Prostate gland (tissue), 2 donors: Measurements from ENCODE around the gene ABCA7. TPM values are rescaled to one million over a fixed set of nuclear protein-coding genes. Genes with fewer than 3 reads are reported as not detected.

ENCODE experiments used
- DNase-seq: peaks from one replicate; pipeline ENCODE4 v3.0.0-alpha.2; 2019; ENCODE audit warnings: low spot score
- H3K27ac ChIP-seq, 2 donors: fragments of 200-600 bp; sonication (generic); 2 replicates each; pipeline ENCODE4 v1.5.1; 2017 to 2019
- H3K27me3 ChIP-seq: fragments of 200-600 bp; sonication (generic); replicated peaks from 2 replicates; pipeline ENCODE4 v1.5.1; 2019; ENCODE audit not compliant: insufficient read depth
- H3K36me3 ChIP-seq, 2 donors: fragments of 200-600 bp; sonication (generic); 1 replicate in 1 of 2; 2 replicates in 1 of 2; pipeline versions ENCODE4 v1.5.1 to v1.8.1; 2017 to 2019
- H3K4me1 ChIP-seq: fragments of 200-600 bp; sonication (generic); replicated peaks from 2 replicates; pipeline ENCODE4 v1.5.1; 2019
- H3K4me3 ChIP-seq, 2 donors: fragments of 200-600 bp; sonication (generic); 2 replicates each; pipeline ENCODE4 v1.5.1; 2017 to 2019
- H3K9me3 ChIP-seq: fragments of 200-600 bp; sonication (generic); 2 replicates; pipeline ENCODE4 v1.5.1; 2017
- POLR2A ChIP-seq: fragments of 450-650 bp; IDR thresholded peaks from one replicate; pipeline ENCODE4 v1.6.1; 2016; ENCODE audit warnings: antibody characterized with exemption, mild to moderate bottlenecking
- POLR2AphosphoS5 ChIP-seq: sonication (generic); formaldehyde crosslinking; IDR thresholded peaks from one replicate; pipeline ENCODE4 v1.6.1; 2017; ENCODE audit warnings: antibody characterized with exemption
- WGBS: methylation state at CpG from one replicate; pipeline ENCODE4 v1.1.5; 2018; 5-methylcytosine and 5-hydroxymethylcytosine counted together
- intact Hi-C: fragments of 100-400 bp; cut with DNase I; formaldehyde crosslinking; loops from one replicate; pipeline ENCODE4 v1.14.2; 2022
- total RNA-seq, 2 donors: library from RNA; depleted of rRNA; stranded (reverse); fragments of >200 nt; gene quantifications; one replicate each; pipeline ENCODE4 v1.1.0, GENCODE V29; 2016
- TF ChIP-seq, protein P1 (sequence below), 4 experiments: fragments of 200-600 bp in 2 of 4; fragments of 450-650 bp in 2 of 4; sonication (generic) in 2 of 4; IDR thresholded peaks; 1 replicate in 3 of 4; 2 replicates in 1 of 4; pipeline ENCODE4 v1.5.1; 2016 to 2019; ENCODE audit warnings: antibody characterized with exemption in 4 of 4, mild to moderate bottlenecking in 2 of 4, moderate library complexity in 2 of 4

ABCA7 gene
- total RNA-seq, 2 donors from 2014 or later: 16.2 to 25.1 TPM

DNA sequence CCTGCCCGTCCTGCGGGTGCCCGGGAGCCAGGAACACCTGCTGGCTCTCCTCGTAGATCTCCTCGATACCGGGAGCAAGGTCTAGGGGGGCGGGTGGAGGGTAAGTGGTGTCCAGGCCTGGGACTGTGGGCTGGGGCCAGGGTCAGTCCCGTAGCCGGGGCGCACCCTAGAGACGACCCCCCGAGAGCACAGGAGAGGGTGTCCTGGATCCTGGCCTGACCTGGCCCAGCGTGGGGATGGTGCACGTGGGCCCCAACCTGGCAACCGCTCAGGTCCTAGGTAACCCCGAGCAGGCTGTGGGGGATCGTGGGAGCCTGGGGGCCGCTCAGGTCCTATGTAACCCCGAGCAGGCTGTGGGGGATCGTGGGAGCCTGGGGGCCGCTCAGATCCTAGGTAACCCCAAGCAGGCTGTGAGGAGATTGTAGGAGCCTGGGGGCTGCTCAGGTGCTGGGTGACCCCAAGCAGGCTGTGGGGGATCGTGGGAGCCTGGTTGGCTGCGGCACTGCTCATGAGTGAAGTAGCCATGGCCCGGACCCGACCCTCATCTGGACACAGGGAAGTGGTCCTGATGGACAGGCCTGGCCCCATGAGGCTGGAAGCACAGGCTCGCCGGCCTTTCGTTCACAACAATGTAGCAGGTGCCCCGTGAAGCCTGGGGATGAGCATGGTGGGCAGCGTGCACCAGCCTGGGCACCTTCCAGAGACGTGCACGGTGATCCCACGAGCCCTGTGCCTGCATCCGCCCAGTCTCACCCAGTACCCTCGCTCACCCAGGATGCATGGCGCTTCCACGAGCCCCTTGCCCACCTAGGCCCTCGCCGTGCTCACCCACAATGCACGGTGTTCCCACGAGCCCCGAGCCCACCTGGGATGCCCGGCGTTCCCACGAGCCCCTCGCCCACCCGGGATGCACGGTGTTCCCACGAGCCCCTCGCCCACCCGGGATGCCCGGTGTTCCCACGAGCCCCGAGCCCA, 70.1 kb downstream of the ABCA7 start:
- intact Hi-C loops: loop anchor here (5.0 kb wide), 1 partner anchor 82 kb away; no protein-coding TSS in a partner anchor
- no peak overlapping the region for H3K4me3 ChIP-seq
- no peaks in the 10 kb centered on the region for H3K9me3 ChIP-seq
- WGBS: 88% methylated on average over 53 of the region's 54 CpGs
- H3K4me1 ChIP-seq: peaks cover 25% of the 10 kb centered on the region
- DNase-seq: no peak
- no peak overlapping the region for H3K27ac ChIP-seq
- H3K36me3 ChIP-seq: peaks cover 5 to 37% of the 10 kb centered on the region in 2 donors
- no peaks in the 10 kb centered on the region for H3K27me3 ChIP-seq
- TF ChIP-seq, protein P1, sequence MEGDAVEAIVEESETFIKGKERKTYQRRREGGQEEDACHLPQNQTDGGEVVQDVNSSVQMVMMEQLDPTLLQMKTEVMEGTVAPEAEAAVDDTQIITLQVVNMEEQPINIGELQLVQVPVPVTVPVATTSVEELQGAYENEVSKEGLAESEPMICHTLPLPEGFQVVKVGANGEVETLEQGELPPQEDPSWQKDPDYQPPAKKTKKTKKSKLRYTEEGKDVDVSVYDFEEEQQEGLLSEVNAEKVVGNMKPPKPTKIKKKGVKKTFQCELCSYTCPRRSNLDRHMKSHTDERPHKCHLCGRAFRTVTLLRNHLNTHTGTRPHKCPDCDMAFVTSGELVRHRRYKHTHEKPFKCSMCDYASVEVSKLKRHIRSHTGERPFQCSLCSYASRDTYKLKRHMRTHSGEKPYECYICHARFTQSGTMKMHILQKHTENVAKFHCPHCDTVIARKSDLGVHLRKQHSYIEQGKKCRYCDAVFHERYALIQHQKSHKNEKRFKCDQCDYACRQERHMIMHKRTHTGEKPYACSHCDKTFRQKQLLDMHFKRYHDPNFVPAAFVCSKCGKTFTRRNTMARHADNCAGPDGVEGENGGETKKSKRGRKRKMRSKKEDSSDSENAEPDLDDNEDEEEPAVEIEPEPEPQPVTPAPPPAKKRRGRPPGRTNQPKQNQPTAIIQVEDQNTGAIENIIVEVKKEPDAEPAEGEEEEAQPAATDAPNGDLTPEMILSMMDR (IDR thresholded peaks at IDR 0.05): no peak
- TF ChIP-seq POLR2A: no peak
- TF ChIP-seq POLR2AphosphoS5: no peak

DNA sequence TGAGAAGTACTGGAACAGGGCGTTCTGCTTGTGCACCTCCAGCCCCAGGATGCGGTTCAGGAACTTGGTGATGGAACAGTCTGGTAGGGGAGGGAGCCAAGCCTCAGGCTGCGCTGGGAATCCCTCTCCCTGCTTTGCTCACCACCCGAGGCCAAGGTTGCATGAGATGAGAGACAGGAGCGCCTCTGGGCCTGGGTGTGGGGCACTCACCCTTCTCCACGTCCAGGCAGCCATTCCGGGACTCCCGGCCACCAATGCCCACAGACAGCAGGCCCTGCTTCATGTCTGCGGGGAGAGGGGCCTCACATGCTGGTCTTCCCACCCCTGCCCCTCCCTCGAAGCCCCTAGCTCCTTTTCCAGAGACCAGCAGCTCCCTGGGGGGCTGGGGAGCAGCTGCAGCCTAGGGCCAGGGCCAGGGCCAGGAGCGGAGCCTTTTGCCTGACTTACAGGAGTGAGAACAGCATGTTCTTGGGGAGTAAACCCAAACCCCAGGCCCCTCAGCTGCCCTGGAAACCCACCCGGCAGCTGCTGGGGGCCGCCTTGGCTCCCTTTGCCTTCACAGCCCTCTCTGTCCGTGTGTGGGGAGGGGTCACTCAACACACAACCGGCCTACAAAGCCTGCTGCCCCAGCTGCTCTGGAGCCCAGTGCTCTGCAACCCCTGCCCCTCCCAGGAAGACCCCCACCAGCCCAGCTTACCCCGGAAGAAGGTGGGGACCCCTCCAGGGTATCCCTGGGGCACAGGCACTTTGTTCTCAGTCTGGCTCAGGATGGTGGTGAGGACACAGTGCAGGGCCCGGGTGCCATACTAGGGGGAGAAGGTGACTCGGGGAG, 71.1 kb downstream of the ABCA7 start:
- peaks cover 5 to 40% of the 10 kb centered on the region in 2 donors for H3K36me3 ChIP-seq

DNA sequence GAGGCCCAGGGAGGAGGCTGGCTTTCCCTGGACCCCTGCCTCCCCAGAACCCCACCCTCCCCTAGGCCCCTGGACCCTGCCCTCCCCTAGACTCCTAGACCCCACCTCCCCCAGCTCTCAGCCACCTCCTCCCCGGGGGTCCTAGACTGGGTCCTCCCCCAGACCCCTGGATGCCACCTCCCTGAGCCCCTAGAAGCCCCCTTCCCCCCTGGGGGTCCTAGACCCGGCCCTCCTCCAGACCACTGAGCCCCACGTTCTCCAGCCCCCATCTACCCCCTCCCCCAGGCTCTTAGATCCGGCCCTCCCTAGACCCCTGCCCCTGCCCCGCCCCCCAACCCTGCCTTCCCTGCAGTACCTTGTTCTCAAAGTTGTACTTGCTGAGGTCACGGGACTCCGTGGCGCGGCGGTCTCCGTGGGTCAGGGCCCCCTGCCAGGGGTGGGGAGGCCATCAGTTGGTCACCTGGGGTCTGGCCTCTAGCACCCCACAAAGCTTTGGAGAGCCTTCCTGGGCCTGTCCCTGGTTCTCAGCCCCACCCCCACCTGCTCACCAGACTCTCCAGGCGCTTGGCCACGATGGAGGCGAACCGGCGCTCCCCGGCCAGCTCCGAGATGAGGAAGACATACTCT, 71.8 kb downstream of the ABCA7 start:
- TF ChIP-seq POLR2A (no peak), POLR2AphosphoS5 (no peak)
- TF ChIP-seq, protein P1 (IDR thresholded peaks at IDR 0.05): no peak
- DNase-seq: no peak
- Histone ChIP-seq H3K36me3 (peaks cover 8 to 38% of the 10 kb centered on the region in 2 donors), H3K4me3 (no peak overlapping the region), H3K27me3 (no peaks in the 10 kb centered on the region), H3K9me3 (no peaks in the 10 kb centered on the region), H3K4me1 (peaks cover 13% of the 10 kb centered on the region), H3K27ac (peak overlapping the region; percentile 87)
- intact Hi-C loops: loop anchor here (5.0 kb wide), 1 partner anchor 81 kb away; no protein-coding TSS in a partner anchor
- 61% methylated on average over 13 of the region's 18 CpGs for whole genome bisulfite sequencing

More for the DNA sequence above, 71.1 kb downstream of the ABCA7 start:
- Histone ChIP-seq H3K4me1 (peaks cover 14% of the 10 kb centered on the region), H3K27me3 (no peaks in the 10 kb centered on the region), H3K9me3 (no peaks in the 10 kb centered on the region), H3K4me3 (no peak overlapping the region), H3K27ac (peak overlapping the region; percentile 87)
- WGBS: 79% methylated on average over 18 of the region's 18 CpGs
- DNase-seq: no peak
- intact Hi-C loops: loop anchor here (5.0 kb wide), 1 partner anchor 81 kb away; no protein-coding TSS in a partner anchor
- TF ChIP-seq POLR2AphosphoS5 (no peak), POLR2A (no peak)
- TF ChIP-seq, protein P1 (IDR thresholded peaks at IDR 0.05): no peak

DNA sequence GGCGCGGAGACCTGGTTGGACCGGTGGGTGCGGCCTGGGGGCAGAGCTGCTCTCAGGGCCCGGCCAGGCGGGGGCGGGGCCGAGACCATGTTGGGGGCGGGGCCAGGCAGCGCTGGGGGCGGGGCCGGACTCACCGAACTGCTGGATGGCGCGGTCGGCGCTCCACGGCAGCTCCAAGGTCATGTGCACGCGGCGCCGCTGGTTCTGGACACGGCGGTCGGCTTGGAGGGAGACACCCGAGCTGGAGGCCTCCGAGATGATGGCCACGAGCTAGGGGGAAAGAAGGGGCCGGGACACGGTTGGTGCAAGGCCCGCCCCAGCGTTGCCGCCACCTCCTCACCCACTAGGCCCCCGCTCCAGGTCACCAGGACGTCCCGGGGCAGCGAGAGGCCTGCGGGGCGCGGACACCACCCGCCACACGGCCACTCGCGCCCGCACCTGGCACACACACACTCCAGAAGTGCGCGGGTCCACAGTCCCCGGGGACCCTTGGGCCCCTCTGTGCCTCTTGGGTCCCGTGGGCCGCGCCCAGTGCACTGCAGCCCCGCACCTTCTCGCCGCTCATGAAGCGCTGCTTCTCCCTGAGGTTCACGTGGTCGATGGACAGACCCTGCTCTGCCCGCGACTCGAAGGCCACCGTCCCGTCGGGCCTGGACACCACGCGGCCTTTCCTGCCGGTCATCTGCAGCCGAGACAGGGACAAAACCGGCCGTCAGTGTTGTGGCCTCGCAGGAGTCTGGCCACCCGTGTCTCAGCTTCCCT, 72.5 kb downstream of the ABCA7 start:
- 65% methylated on average over 51 of the region's 71 CpGs for WGBS
- H3K4me1 ChIP-seq: peaks cover 13% of the 10 kb centered on the region
- intact Hi-C loops: loop anchor here (5.0 kb wide), 1 partner anchor 80 kb away; no protein-coding TSS in a partner anchor
- peaks cover 15 to 40% of the 10 kb centered on the region in 2 donors for H3K36me3 ChIP-seq
- peak overlapping the region; percentile 87 for H3K27ac ChIP-seq
- no peaks in the 10 kb centered on the region for H3K27me3 ChIP-seq
- no peak overlapping the region for H3K4me3 ChIP-seq
- H3K9me3 ChIP-seq: no peaks in the 10 kb centered on the region
- peak; percentile 96 for DNase-seq
- TF ChIP-seq POLR2AphosphoS5: peak; percentile 90
- TF ChIP-seq, protein P1 (IDR thresholded peaks at IDR 0.05): no peak
- TF ChIP-seq POLR2A: peak; percentile 7
